Muscle layer of colon (tissue), 2 donors: Measurements from ENCODE around the gene FASTKD3.

Experiments used
- H3K27ac ChIP-seq: one replicate; pipeline ENCODE4 v1.7.0; 2013; ENCODE audit warnings: low read depth, mild to moderate bottlenecking, low read length, moderate library complexity
- H3K27me3 ChIP-seq, 2 donors: one replicate each; pipeline ENCODE4 v1.7.0; 2013; ENCODE audit warnings: low read length in 2 of 2, mild to moderate bottlenecking in 2 of 2; ENCODE audit not compliant: insufficient read depth in 2 of 2, control insufficient read depth in 1 of 2
- H3K36me3 ChIP-seq: one replicate; pipeline ENCODE4 v1.7.0; 2013; ENCODE audit warnings: mild to moderate bottlenecking, low read length; ENCODE audit not compliant: insufficient read depth
- H3K4me1 ChIP-seq: one replicate; pipeline ENCODE4 v1.7.0; 2013; ENCODE audit warnings: mild to moderate bottlenecking, low read length; ENCODE audit not compliant: insufficient read depth
- H3K4me3 ChIP-seq, 2 donors: one replicate each; pipeline ENCODE4 v1.7.0; 2013; ENCODE audit warnings: low read length in 2 of 2, low read depth in 1 of 2, mild to moderate bottlenecking in 1 of 2, moderate library complexity in 1 of 2
- H3K9ac ChIP-seq: one replicate; pipeline ENCODE4 v1.7.0; 2013; ENCODE audit warnings: low read length
- H3K9me3 ChIP-seq: one replicate; pipeline ENCODE4 v1.7.0; 2013; ENCODE audit warnings: mild to moderate bottlenecking, low read length
- donor health status: abdominal sarcoma.
- donor health status: Adenocarcinoma of cecum.

FASTKD3 gene

GRCh38 chr5:7897014-7897600 is 28.3 kb upstream of the FASTKD3 start:
- H3K27ac ChIP-seq = no peak overlapping the region
- H3K4me1 ChIP-seq = no peaks in the 10 kb centered on the region
- H3K9me3 ChIP-seq = no peaks in the 10 kb centered on the region
- no peak overlapping the region for H3K9ac ChIP-seq
- H3K4me3 ChIP-seq = no peak overlapping the region
- H3K27me3 ChIP-seq = no peaks in the 10 kb centered on the region
- peaks cover 80% of the 10 kb centered on the region for H3K36me3 ChIP-seq

GRCh38 chr5:7894860-7895259 is 26.0 kb upstream of the FASTKD3 start:
- peaks cover 72% of the 10 kb centered on the region for H3K36me3 ChIP-seq
- no peak overlapping the region for H3K4me3 ChIP-seq
- no peaks in the 10 kb centered on the region for H3K27me3 ChIP-seq
- H3K9me3 ChIP-seq = no peaks in the 10 kb centered on the region
- no peak overlapping the region for H3K27ac ChIP-seq
- H3K9ac ChIP-seq = no peak overlapping the region
- H3K4me1 ChIP-seq = no peaks in the 10 kb centered on the region

DNA sequence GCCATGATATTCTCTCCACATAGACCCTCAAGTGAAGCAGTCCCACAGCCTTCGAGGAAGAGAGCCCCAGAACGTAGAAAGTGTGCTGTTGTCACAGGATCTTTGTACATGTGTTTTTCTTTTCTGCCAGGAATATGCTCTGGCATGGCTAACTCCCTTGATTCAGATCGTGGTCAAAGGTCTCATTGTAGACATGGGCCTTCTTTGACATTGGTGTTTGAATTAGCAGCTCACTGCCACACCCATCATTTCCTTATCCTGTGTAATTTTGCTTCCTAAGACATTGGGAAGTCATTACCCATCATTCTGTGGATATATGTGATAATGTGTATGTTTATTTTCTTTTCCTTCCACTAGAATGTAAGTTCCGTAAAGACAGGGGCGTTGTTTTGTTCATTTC is 25.6 kb upstream of the FASTKD3 start:
- Histone ChIP-seq H3K4me1 (no peaks in the 10 kb centered on the region), H3K36me3 (peaks cover 73% of the 10 kb centered on the region), H3K27ac (no peak overlapping the region), H3K4me3 (no peak overlapping the region), H3K9ac (no peak overlapping the region), H3K27me3 (no peaks in the 10 kb centered on the region), H3K9me3 (no peaks in the 10 kb centered on the region)

GRCh38 chr5:7888901-7889300 is 20.1 kb upstream of the FASTKD3 start:
- Histone ChIP-seq H3K9me3 (no peaks in the 10 kb centered on the region), H3K9ac (no peak overlapping the region), H3K4me1 (no peaks in the 10 kb centered on the region), H3K27me3 (no peaks in the 10 kb centered on the region), H3K4me3 (no peak overlapping the region), H3K27ac (no peak overlapping the region), H3K36me3 (peaks cover 47% of the 10 kb centered on the region)

- Histone ChIP-seq H3K9me3 (no peaks in the 10 kb centered on the region), H3K4me3 (no peak overlapping the region), H3K36me3 (peaks cover 42% of the 10 kb centered on the region)
Measured at GRCh38 chr5:7886849-7887475, 18.1 kb upstream of the FASTKD3 start.

DNA sequence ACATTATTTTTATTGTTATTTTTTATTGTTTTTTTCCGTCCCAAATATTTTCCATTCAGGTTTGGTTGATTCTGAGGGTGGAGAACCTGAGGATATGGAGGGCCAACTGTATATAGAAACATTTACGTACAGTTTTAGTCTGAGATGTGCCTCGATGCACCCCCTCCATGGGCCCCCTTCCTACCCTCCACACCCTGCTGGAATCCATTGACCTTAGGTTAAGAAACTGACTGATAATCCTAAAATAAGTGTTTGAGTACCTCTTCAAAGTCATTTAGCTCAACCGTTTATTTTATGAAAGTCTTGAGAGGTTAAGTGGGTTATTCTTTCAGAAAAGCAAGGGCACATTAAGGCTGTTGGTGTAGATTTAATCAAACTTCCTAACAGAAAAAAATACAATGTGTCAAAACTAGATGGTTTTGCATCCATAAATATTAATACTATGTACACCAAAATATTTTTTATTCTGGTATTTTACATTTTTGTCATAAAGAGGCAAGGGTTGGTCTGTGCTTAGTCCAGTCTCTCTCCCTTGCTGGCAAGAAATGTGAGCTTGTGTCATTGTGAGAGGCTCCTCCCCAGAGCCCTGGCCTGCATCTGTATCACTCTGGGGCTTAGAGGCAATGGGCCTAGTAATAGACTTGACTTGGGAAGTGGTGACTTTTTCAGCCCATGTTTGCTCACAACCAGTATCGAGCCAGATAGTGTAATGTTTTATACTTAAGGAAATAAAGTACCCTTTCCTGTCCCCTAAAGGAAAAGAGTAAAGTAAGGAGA is 15.8 kb upstream of the FASTKD3 start:
- Histone ChIP-seq H3K4me3 (no peak overlapping the region), H3K27me3 (no peaks in the 10 kb centered on the region), H3K9me3 (no peaks in the 10 kb centered on the region), H3K9ac (no peak overlapping the region), H3K27ac (no peak overlapping the region), H3K4me1 (no peaks in the 10 kb centered on the region), H3K36me3 (peaks cover 42% of the 10 kb centered on the region)

More at GRCh38 chr5:7886849-7887475, 18.1 kb upstream of the FASTKD3 start:
- Histone ChIP-seq H3K4me1 (no peaks in the 10 kb centered on the region), H3K9ac (no peak overlapping the region), H3K27me3 (no peaks in the 10 kb centered on the region), H3K27ac (no peak overlapping the region)

DNA sequence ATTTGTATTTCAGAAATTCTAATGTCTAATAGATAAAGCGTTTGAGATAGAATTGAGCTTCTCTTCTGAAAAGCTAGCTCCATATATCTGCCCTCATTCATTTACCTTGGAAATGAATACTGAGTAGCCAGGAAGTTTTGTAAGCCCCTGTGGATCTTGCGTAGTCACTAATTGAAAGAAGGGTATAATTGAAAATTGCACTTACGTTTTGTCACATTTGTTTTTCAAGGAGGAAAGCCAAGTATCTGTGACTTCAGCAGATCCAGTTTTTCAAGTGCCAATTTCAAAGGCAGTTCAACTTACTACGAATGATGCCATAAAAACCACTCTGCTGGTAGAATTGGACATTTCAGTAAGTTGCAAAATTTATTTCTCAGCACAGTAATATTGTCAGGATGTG is 14.1 kb upstream of the FASTKD3 start:
- Histone ChIP-seq H3K9ac (no peak overlapping the region), H3K27ac (no peak overlapping the region), H3K4me1 (no peaks in the 10 kb centered on the region), H3K36me3 (peaks cover 40% of the 10 kb centered on the region), H3K27me3 (no peaks in the 10 kb centered on the region), H3K4me3 (no peak overlapping the region), H3K9me3 (no peaks in the 10 kb centered on the region)

GRCh38 chr5:7881816-7882215 is 13.0 kb upstream of the FASTKD3 start:
- Histone ChIP-seq H3K27ac (no peak overlapping the region), H3K9ac (no peak overlapping the region), H3K4me3 (no peak overlapping the region), H3K27me3 (no peaks in the 10 kb centered on the region), H3K4me1 (no peaks in the 10 kb centered on the region), H3K9me3 (no peaks in the 10 kb centered on the region), H3K36me3 (peaks cover 47% of the 10 kb centered on the region)

DNA sequence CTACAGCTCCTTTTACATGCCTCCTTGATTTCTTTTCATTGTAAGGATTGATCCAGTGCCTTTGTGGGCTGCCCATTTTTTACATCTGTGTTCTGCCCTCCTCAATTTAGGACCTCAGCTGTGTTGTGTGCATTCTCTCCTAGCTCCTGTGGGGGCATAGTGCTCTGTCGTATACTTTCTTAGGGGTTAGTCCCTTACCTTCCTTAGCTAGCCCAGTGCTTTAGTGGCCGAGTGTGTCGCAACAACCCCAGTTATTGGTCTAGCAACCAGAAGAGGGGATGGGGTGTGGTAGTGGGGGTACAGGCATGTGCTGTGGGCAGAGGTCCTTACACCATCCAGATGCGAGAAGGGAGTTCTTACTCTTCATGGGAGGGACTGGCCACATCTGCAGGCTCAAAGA is 12.3 kb upstream of the FASTKD3 start:
- no peaks in the 10 kb centered on the region for H3K27me3 ChIP-seq
- no peak overlapping the region for H3K27ac ChIP-seq
- H3K9ac ChIP-seq = no peak overlapping the region
- no peak overlapping the region for H3K4me3 ChIP-seq
- no peaks in the 10 kb centered on the region for H3K9me3 ChIP-seq
- peaks cover 54% of the 10 kb centered on the region for H3K36me3 ChIP-seq
- H3K4me1 ChIP-seq = no peaks in the 10 kb centered on the region

DNA sequence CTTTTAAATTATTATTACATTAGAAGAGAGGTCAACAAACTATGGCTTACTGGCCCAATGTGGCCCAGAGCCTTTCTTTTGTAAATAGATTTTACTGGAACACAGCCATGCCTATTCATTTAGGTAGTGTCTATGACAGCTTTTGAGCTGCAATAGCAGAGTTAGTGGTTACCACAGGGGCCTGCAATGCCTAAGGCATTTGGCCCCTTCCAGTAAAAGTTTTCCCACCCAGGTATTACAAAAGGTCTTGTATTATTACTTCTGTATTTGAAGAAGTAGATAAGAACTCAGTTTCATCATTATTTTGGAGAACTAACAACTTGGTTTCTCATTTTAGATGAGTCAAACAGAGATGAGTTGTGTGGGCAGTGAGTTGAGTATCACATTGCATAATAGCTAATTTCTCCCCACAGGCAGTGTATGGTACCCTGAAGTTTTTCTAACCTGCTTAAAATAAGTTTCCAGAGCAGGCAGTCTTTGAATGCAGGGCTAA is 9.6 kb upstream of the FASTKD3 start:
- no peaks in the 10 kb centered on the region for H3K9me3 ChIP-seq
- no peak overlapping the region for H3K4me3 ChIP-seq
- H3K27ac ChIP-seq = no peak overlapping the region
- H3K9ac ChIP-seq = no peak overlapping the region
- no peaks in the 10 kb centered on the region for H3K27me3 ChIP-seq
- no peaks in the 10 kb centered on the region for H3K4me1 ChIP-seq
- H3K36me3 ChIP-seq = peaks cover 57% of the 10 kb centered on the region

- no peaks in the 10 kb centered on the region for H3K4me1 ChIP-seq
- H3K36me3 ChIP-seq = peaks cover 51% of the 10 kb centered on the region
- H3K27me3 ChIP-seq = no peaks in the 10 kb centered on the region
- H3K27ac ChIP-seq = no peak overlapping the region
- H3K9me3 ChIP-seq = no peaks in the 10 kb centered on the region
- H3K4me3 ChIP-seq = no peak overlapping the region
- no peak overlapping the region for H3K9ac ChIP-seq
Measured at GRCh38 chr5:7877851-7878250, 9.0 kb upstream of the FASTKD3 start.
